Measurements from ENCODE around the gene PLXNB3. TPM values are rescaled to one million over a fixed set of nuclear protein-coding genes. Genes with fewer than 3 reads are reported as not detected.

PLXNB3 gene
- total and polyA plus RNA-seq, 2 of the 13 experiments (the other 11 are each of a cell fraction or from before 2014, with no cell fraction given): 3.0 to 6.9 TPM

- TF ChIP-seq SNAPC4 (CRISPR knock-in tag; IDR thresholded peaks at IDR 0.05): no peak
- TF ChIP-seq AGO1 (IDR thresholded peaks at IDR 0.05; ENCODE audit: low read depth, low read length, poor library complexity, severe bottlenecking): no peak
- TF ChIP-seq SALL2 (CRISPR knock-in tag; IDR thresholded peaks at IDR 0.05): no peak
- TF ChIP-seq RXRA (CRISPR knock-in tag; IDR thresholded peaks at IDR 0.05): peak; percentile 36
- TF ChIP-seq SMYD3 (CRISPR knock-in tag; IDR thresholded peaks at IDR 0.05): 0 out of 2 replicates have a peak, but pooled peaks have one; percentile 37
- no peak for TF ChIP-seq TRIM22 (IDR thresholded peaks at IDR 0.05)
- TF ChIP-seq ZBTB20 (CRISPR knock-in tag; IDR thresholded peaks at IDR 0.05; ENCODE audit: borderline replicate concordance, low read depth): peak; percentile 69; the same call in 1 of the 2 replicates
- TF ChIP-seq MXD4 (CRISPR knock-in tag; IDR thresholded peaks at IDR 0.05): peak; percentile 35; the same call in 1 of the 2 replicates
- TF ChIP-seq FOXC1 (CRISPR knock-in tag; IDR thresholded peaks at IDR 0.05; ENCODE audit: borderline replicate concordance): peak; percentile 48; the same call in 1 of the 2 replicates
- TF ChIP-seq KDM3A (CRISPR knock-in tag; IDR thresholded peaks at IDR 0.05; ENCODE audit: low read depth): no peak
- TF ChIP-seq PRMT3 (CRISPR knock-in tag; IDR thresholded peaks at IDR 0.05; ENCODE audit: borderline replicate concordance, low read depth): 0 out of 2 replicates have a peak, but pooled peaks have one; percentile 17
- TF ChIP-seq JUN (CRISPR knock-in tag; IDR thresholded peaks at IDR 0.05): no peak
- peak; percentile 60 for TF ChIP-seq SALL1 (CRISPR knock-in tag; IDR thresholded peaks at IDR 0.05)
- 0 out of 2 replicates have a peak, but pooled peaks have one; percentile 32 for TF ChIP-seq GATAD1 (CRISPR knock-in tag; IDR thresholded peaks at IDR 0.05)
- TF ChIP-seq ZNF414 (CRISPR knock-in tag; IDR thresholded peaks at IDR 0.05): 0 out of 2 replicates have a peak, but pooled peaks have one; percentile 34
- peak; percentile 75; the same call in 1 of the 2 replicates for TF ChIP-seq ARID4A (CRISPR knock-in tag; IDR thresholded peaks at IDR 0.05; ENCODE audit: borderline replicate concordance)
- peak; percentile 48; the same call in 1 of the 2 replicates for TF ChIP-seq TAF1 (CRISPR knock-in tag; IDR thresholded peaks at IDR 0.05)
Observed at GRCh38 chrX:153723351-153724251, 40.4 kb upstream of the PLXNB3 start (continued).

Measured in HepG2 (cell line).